GM13976 (cell line): ENCODE results near the gene CORIN.

Source experiments
- DNase-seq: peaks from one replicate; pipeline ENCODE4 v3.0.0; 2012; ENCODE audit warnings: low spot score
- CTCF ChIP-seq: IDR thresholded peaks from 2 replicates; pipeline ENCODE4 v1.5.1; 2012; ENCODE audit warnings: borderline replicate concordance, mild to moderate bottlenecking; ENCODE audit not compliant: insufficient read depth; ENCODE audit errors: extremely low read depth, missing control alignments, control extremely low read depth
- in situ Hi-C: fragments of 300-500 bp; cut with MboI; formaldehyde crosslinking; loops from one replicate; pipeline ENCODE4 v1.12.0; 2022; ENCODE audit warnings: low sequenced_read_pairs, mixed read lengths, inconsistent platforms; ENCODE audit not compliant: unreplicated experiment

Gene CORIN

GRCh38 chr4:47849466-47849865, 11.6 kb upstream of the CORIN start:
- in situ Hi-C loops = no loop called here
- DNase-seq = no peak
- TF ChIP-seq CTCF = no peak

- TF ChIP-seq CTCF = no peak
- no peak for DNase-seq
- in situ Hi-C loops = no loop called here
Observed at GRCh38 chr4:47848041-47848440, 10.2 kb upstream of the CORIN start.

- DNase-seq = no peak
- in situ Hi-C loops = no loop called here
- TF ChIP-seq CTCF = no peak
Observed at GRCh38 chr4:47842985-47843384, 5.1 kb upstream of the CORIN start.

- in situ Hi-C loops = no loop called here
- TF ChIP-seq CTCF = no peak
- no peak for DNase-seq
Observed at GRCh38 chr4:47840291-47840690, 2.4 kb upstream of the CORIN start.

- in situ Hi-C loops = loop anchor here (10.0 kb wide), 1 partner anchor 124 kb away; no protein-coding TSS in a partner anchor
Observed at GRCh38 chr4:47839259-47839658, 1.4 kb upstream of the CORIN start.

GRCh38 chr4:47838445-47838844, 578 bp upstream of the CORIN start:
- DNase-seq = no peak
- in situ Hi-C loops = loop anchor here (10.0 kb wide), 1 partner anchor 124 kb away; no protein-coding TSS in a partner anchor
- no peak for TF ChIP-seq CTCF

More at GRCh38 chr4:47839259-47839658, 1.4 kb upstream of the CORIN start:
- DNase-seq = peak; percentile 52
- TF ChIP-seq CTCF = peak; percentile 48

GRCh38 chr4:47837094-47837907, 566 bp downstream of the CORIN start:
- peak; percentile 66 for DNase-seq
- TF ChIP-seq CTCF = no peak
- in situ Hi-C loops = loop anchor here (10.0 kb wide), 1 partner anchor 122 kb away; no protein-coding TSS in a partner anchor
